ENCODE results near the gene SKIDA1. TPM values are rescaled to one million over a fixed set of nuclear protein-coding genes. Genes with fewer than 3 reads are reported as not detected.

Gene SKIDA1
- 1.8 TPM for polyA plus RNA-seq (2012; ENCODE audit: insufficient read length, low read depth)

DNA sequence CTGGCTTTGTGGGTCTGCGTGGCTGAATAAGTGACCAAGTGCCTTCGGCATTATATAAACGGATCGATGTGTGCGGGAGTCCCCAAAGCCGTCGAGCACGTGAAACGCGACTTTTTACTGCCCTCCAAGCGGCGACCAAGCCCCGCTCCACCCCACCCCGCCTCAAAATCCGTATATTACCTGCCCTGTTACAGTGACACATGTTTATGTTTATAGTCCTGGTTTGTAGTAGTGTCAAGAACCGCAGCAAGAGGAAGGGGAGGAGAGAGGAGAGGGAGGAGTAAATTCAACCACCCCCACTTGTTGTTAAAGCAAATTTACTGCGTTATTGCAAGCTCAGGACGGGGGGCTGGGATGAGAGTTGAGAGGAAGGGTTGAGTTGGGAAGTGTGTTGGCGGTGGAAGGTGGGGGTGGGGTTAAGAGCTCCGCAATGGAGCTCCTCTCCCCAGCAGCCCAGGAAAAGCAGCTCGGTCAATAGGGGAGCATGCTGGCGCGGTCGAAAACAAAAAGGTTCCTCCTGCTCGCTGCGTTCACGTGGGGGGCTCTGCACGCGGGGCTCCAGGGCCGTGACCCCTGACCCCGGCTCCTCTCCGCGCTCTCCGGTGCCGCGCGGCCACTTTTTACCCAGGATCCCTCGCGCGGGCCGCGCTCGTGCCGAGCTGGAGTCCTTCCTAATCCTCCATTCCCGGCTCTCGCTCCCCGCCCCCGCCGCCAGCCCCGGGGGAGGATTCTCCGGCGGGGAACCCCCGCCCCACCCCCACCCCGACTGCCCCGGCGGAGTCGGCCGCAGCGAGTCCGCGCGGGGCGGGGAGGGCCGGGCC, at the start of gene SKIDA1:
SKIDA1 (minus strand) TSS at position 316 of the 821 bp plus-strand sequence. CDS start 7,860 bp downstream, outside the sequence.
- TF ChIP-seq REST (IDR thresholded peaks at IDR 0.05; ENCODE audit: insufficient read depth in 1 of 2, low read depth in 2 of 2, low read length in 2 of 2): peak; percentile 30 to 65; a peak in 3 of 4 replicates
- peak; percentile 98 for TF ChIP-seq SIN3A (IDR thresholded peaks at IDR 0.05; ENCODE audit: borderline replicate concordance, insufficient read depth, low read length)
- peak; percentile 59 for TF ChIP-seq TAF1 (IDR thresholded peaks at IDR 0.05; ENCODE audit: borderline replicate concordance, insufficient read depth, low read length)
- TF ChIP-seq FOXP2 (optimal IDR thresholded peaks at IDR 0.05; ENCODE audit: borderline replicate concordance, extremely low read depth, extremely low read length, insufficient read depth): peak; percentile 54
- TF ChIP-seq POLR2AphosphoS5 (IDR thresholded peaks at IDR 0.05; ENCODE audit: low read depth, low read length): peak; percentile 70; the same call in 1 of the 2 replicates

- TF ChIP-seq REST (IDR thresholded peaks at IDR 0.05; ENCODE audit: insufficient read depth in 1 of 2, low read depth in 2 of 2, low read length in 2 of 2) (no peak), POLR2AphosphoS5 (IDR thresholded peaks at IDR 0.05; ENCODE audit: low read depth, low read length) (no peak), SIN3A (IDR thresholded peaks at IDR 0.05; ENCODE audit: borderline replicate concordance, insufficient read depth, low read length) (no peak), TAF1 (IDR thresholded peaks at IDR 0.05; ENCODE audit: borderline replicate concordance, insufficient read depth, low read length) (no peak), FOXP2 (optimal IDR thresholded peaks at IDR 0.05; ENCODE audit: borderline replicate concordance, extremely low read depth, extremely low read length, insufficient read depth) (no peak)
Measured at GRCh38 chr10:21572578-21572977, 47.1 kb upstream of the SKIDA1 start.

- no peak for TF ChIP-seq FOXP2 (optimal IDR thresholded peaks at IDR 0.05; ENCODE audit: borderline replicate concordance, extremely low read depth, extremely low read length, insufficient read depth)
- no peak for TF ChIP-seq POLR2AphosphoS5 (IDR thresholded peaks at IDR 0.05; ENCODE audit: low read depth, low read length)
- no peak for TF ChIP-seq SIN3A (IDR thresholded peaks at IDR 0.05; ENCODE audit: borderline replicate concordance, insufficient read depth, low read length)
- TF ChIP-seq TAF1 (IDR thresholded peaks at IDR 0.05; ENCODE audit: borderline replicate concordance, insufficient read depth, low read length): no peak
- TF ChIP-seq REST (IDR thresholded peaks at IDR 0.05; ENCODE audit: insufficient read depth in 1 of 2, low read depth in 2 of 2, low read length in 2 of 2): no peak
Measured at GRCh38 chr10:21570761-21571521, 45.5 kb upstream of the SKIDA1 start.

- no peak for TF ChIP-seq POLR2AphosphoS5 (IDR thresholded peaks at IDR 0.05; ENCODE audit: low read depth, low read length)
- no peak for TF ChIP-seq SIN3A (IDR thresholded peaks at IDR 0.05; ENCODE audit: borderline replicate concordance, insufficient read depth, low read length)
- TF ChIP-seq REST (IDR thresholded peaks at IDR 0.05; ENCODE audit: insufficient read depth in 1 of 2, low read depth in 2 of 2, low read length in 2 of 2): no peak
- no peak for TF ChIP-seq TAF1 (IDR thresholded peaks at IDR 0.05; ENCODE audit: borderline replicate concordance, insufficient read depth, low read length)
- TF ChIP-seq FOXP2 (optimal IDR thresholded peaks at IDR 0.05; ENCODE audit: borderline replicate concordance, extremely low read depth, extremely low read length, insufficient read depth): no peak
Measured at GRCh38 chr10:21556527-21556926, 31.0 kb upstream of the SKIDA1 start.

Data from PFSK-1 (cell line).